Vagina (tissue), 2 donors: Measurements from ENCODE around the gene LLGL1. TPM values are rescaled to one million over a fixed set of nuclear protein-coding genes. Genes with fewer than 3 reads are reported as not detected.

ENCODE experiments used
- DNase-seq, 2 donors: peaks; one replicate each; pipeline ENCODE4 v3.0.0-alpha.2; 2017; ENCODE audit errors: extremely low spot score in 2 of 2
- H3K27ac ChIP-seq: fragments of 200-600 bp; sonication (generic); one replicate; pipeline ENCODE4 v1.5.1; 2019
- H3K27me3 ChIP-seq: fragments of 200-600 bp; sonication (generic); one replicate; pipeline ENCODE4 v1.5.1; 2019
- H3K36me3 ChIP-seq, 2 donors: fragments of 200-600 bp; sonication (generic); one replicate each; pipeline ENCODE4 v1.5.1; 2017 to 2019
- H3K4me1 ChIP-seq: fragments of 200-600 bp; sonication (generic); one replicate; pipeline ENCODE4 v1.5.1; 2019
- H3K4me3 ChIP-seq, 2 donors: fragments of 200-600 bp; sonication (generic); 1 replicate in 1 of 2; 2 replicates in 1 of 2; pipeline ENCODE4 v1.5.1; 2016 to 2019
- H3K9me3 ChIP-seq: fragments of 200-600 bp; sonication (generic); one replicate; pipeline ENCODE4 v1.5.1; 2019
- POLR2A ChIP-seq, 2 donors: fragments of 450-650 bp; IDR thresholded peaks; one replicate each; pipeline ENCODE4 v1.6.1; 2017; ENCODE audit warnings: antibody characterized with exemption in 2 of 2, mild to moderate bottlenecking in 2 of 2, moderate library complexity in 2 of 2
- POLR2AphosphoS5 ChIP-seq, 2 donors: sonication (generic); formaldehyde crosslinking; IDR thresholded peaks; one replicate each; pipeline ENCODE4 v1.9.0; 2017; ENCODE audit warnings: antibody characterized with exemption in 2 of 2, mild to moderate bottlenecking in 2 of 2, low read depth in 1 of 2; ENCODE audit not compliant: insufficient read depth in 1 of 2
- intact Hi-C: fragments of 100-400 bp; cut with DNase I; formaldehyde crosslinking; loops from one replicate; pipeline ENCODE4 v1.15.1; 2023
- total RNA-seq: library from RNA; depleted of rRNA; stranded (reverse); fragments of >200 nt; gene quantifications from one replicate; pipeline ENCODE4 v1.2.3, GENCODE V29; 2016
- TF ChIP-seq, protein P1 (sequence below), 3 experiments: fragments of 450-650 bp in 2 of 3; fragments of 200-600 bp in 1 of 3; sonication (generic) in 1 of 3; IDR thresholded peaks; one replicate each; pipeline ENCODE4 v1.5.1; 2017 to 2019; ENCODE audit warnings: antibody characterized with exemption in 3 of 3, mild to moderate bottlenecking in 2 of 3, moderate library complexity in 2 of 3

The LLGL1 gene
- total RNA-seq, 1 donor from 2014 or later = 27.7 TPM

DNA sequence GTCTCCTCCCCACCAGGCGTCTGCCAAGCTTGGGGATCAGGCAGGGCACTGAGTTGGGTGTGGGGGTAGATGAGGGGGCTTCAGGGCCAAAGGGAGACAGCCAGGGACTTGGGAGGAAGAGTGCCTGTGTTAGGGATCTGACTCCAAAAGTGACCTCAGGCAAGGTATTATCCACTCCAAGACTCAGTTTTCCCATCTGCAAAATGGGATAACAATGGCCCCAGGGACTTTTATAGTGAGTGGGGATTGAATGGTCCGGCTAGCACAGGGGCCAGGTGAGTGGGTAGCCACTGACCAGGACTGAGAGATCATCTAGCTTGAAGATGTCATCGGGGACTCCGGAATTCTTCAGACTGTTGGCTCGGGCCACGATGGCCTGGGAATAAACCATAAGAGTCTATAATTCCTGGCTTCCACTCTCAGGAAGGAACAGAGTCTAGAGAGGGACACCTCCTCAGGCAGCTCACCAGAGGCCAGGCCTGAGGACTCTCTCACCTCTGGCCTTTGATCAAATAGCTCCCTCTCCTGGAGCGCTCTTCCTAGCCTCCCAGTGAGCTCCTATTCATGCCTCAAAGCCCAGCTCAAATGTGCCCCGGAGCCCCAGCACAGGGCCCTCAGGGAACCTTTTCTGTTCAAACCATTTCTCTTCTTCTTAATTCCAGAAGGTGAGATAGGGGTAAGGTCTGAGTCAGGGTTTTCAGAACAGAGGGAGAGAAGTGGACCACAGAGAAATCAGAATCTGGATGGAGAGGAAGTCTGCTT lies 29.6 kb downstream of the LLGL1 start:
- no peak for DNase-seq
- H3K27me3 ChIP-seq = no peaks in the 10 kb centered on the region
- H3K4me1 ChIP-seq = peaks cover 40% of the 10 kb centered on the region
- H3K36me3 ChIP-seq = peaks cover 0 to 68% of the 10 kb centered on the region in 2 donors
- TF ChIP-seq, protein P1, sequence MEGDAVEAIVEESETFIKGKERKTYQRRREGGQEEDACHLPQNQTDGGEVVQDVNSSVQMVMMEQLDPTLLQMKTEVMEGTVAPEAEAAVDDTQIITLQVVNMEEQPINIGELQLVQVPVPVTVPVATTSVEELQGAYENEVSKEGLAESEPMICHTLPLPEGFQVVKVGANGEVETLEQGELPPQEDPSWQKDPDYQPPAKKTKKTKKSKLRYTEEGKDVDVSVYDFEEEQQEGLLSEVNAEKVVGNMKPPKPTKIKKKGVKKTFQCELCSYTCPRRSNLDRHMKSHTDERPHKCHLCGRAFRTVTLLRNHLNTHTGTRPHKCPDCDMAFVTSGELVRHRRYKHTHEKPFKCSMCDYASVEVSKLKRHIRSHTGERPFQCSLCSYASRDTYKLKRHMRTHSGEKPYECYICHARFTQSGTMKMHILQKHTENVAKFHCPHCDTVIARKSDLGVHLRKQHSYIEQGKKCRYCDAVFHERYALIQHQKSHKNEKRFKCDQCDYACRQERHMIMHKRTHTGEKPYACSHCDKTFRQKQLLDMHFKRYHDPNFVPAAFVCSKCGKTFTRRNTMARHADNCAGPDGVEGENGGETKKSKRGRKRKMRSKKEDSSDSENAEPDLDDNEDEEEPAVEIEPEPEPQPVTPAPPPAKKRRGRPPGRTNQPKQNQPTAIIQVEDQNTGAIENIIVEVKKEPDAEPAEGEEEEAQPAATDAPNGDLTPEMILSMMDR (IDR thresholded peaks at IDR 0.05) = no peak
- TF ChIP-seq POLR2AphosphoS5 (IDR thresholded peaks at IDR 0.05; ENCODE audit: insufficient read depth in 1 of 2, low read depth in 1 of 2) = no peak
- no peak overlapping the region for H3K4me3 ChIP-seq
- intact Hi-C loops = no loop called here
- no peaks in the 10 kb centered on the region for H3K9me3 ChIP-seq
- no peak overlapping the region for H3K27ac ChIP-seq

DNA sequence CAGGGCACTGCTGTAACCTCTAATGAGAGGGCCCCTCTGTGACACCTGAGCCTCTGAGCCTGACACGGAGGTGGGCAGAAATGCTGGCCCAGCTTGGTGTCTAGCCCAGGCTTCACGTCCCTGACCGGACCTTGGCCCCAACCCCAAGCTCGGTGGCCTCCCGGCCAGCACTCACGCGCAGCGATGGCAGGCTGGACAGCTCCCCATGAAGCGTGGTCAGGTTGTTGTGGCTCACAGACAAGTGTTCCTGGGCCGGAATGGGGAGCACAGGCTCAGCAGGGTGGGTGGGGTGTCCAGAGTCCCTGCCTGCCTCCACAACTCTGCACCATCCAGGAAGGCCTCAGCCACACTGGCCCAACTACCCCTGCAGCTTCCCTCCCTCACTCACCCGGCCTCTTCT lies 30.9 kb downstream of the LLGL1 start:
- intact Hi-C loops = no loop called here
- Histone ChIP-seq H3K27me3 (no peaks in the 10 kb centered on the region), H3K4me3 (peak overlapping the region in 1 of 2 donors; percentile 94), H3K36me3 (peaks cover 0 to 55% of the 10 kb centered on the region in 2 donors), H3K27ac (no peak overlapping the region), H3K9me3 (no peaks in the 10 kb centered on the region), H3K4me1 (peaks cover 46% of the 10 kb centered on the region)
- TF ChIP-seq, protein P1 (IDR thresholded peaks at IDR 0.05) = no peak
- TF ChIP-seq POLR2A (IDR thresholded peaks at IDR 0.05) (no peak), POLR2AphosphoS5 (IDR thresholded peaks at IDR 0.05; ENCODE audit: insufficient read depth in 1 of 2, low read depth in 1 of 2) (no peak)
- no peak for DNase-seq

DNA sequence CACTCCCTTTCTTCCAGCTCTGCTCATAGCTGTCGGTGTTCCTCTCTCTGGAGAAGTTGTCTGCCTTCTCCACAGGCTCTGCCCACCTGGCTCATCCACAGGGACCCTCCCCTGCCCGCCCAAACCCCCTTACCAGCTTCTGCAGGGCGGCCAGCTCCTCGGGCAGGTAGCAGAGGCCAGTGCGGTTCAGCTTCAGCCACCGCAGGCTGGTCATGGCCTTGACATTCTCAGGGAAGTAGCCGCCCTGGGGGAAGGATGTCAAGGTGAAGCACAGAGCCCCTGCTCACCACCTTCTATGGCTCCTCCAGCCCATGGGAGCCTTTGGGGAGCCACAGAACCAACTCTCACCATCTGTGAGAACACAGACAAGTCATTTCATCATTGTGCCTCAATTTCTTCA lies 31.3 kb downstream of the LLGL1 start:
- no peak for TF ChIP-seq POLR2AphosphoS5 (IDR thresholded peaks at IDR 0.05; ENCODE audit: insufficient read depth in 1 of 2, low read depth in 1 of 2)
- no peak for TF ChIP-seq POLR2A (IDR thresholded peaks at IDR 0.05)
- TF ChIP-seq, protein P1 (IDR thresholded peaks at IDR 0.05) = no peak
- intact Hi-C loops = no loop called here
- Histone ChIP-seq H3K27me3 (no peaks in the 10 kb centered on the region), H3K36me3 (peaks cover 0 to 51% of the 10 kb centered on the region in 2 donors), H3K9me3 (no peaks in the 10 kb centered on the region), H3K4me3 (peak overlapping the region; percentile 85 to 94), H3K27ac (peak overlapping the region; percentile 90), H3K4me1 (peaks cover 51% of the 10 kb centered on the region)
- DNase-seq = no peak

DNA sequence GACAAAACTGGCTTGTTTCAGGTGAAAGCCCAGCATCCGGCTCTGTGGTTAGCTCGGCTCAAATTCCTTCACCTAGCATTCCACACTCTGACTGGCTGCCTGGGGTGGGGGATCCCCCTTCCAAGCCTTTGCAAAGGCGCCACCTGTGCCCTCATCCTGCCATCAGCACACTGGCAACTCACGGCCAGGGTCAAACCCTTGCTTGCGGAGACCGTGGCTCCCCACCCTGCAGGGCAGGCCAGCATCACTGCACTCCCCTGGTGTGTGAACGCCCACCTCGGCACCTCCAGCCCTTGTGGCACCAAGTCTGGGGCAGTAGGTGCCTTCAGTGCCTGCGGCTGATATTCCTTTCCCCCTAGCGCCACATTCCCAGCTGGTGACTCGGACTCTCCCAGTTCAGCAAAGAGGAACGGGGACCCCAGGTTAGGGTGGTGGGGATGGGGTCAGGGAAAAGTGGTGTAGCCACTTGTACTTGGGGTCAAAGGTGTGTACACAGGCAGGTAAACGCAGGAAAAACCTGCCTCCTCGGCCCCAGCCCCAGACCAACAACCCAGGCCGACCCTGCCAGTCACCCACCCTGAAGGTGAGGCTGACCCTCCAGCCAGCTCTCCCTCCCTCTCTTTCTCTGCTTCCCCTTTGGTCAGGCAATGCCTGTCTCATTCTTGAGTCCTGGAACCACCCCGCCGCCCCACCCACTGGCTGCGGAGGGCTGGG lies 32.0 kb downstream of the LLGL1 start:
- H3K4me3 ChIP-seq = peak overlapping the region; percentile 85 to 94
- intact Hi-C loops = no loop called here
- peak overlapping the region; percentile 90 for H3K27ac ChIP-seq
- DNase-seq = no peak
- TF ChIP-seq POLR2A (IDR thresholded peaks at IDR 0.05) (no peak), POLR2AphosphoS5 (IDR thresholded peaks at IDR 0.05; ENCODE audit: insufficient read depth in 1 of 2, low read depth in 1 of 2) (no peak)
- TF ChIP-seq, protein P1 (IDR thresholded peaks at IDR 0.05) = no peak
- peaks cover 57% of the 10 kb centered on the region for H3K4me1 ChIP-seq
- H3K36me3 ChIP-seq = peaks cover 0 to 45% of the 10 kb centered on the region in 2 donors
- H3K27me3 ChIP-seq = no peaks in the 10 kb centered on the region
- no peaks in the 10 kb centered on the region for H3K9me3 ChIP-seq

DNA sequence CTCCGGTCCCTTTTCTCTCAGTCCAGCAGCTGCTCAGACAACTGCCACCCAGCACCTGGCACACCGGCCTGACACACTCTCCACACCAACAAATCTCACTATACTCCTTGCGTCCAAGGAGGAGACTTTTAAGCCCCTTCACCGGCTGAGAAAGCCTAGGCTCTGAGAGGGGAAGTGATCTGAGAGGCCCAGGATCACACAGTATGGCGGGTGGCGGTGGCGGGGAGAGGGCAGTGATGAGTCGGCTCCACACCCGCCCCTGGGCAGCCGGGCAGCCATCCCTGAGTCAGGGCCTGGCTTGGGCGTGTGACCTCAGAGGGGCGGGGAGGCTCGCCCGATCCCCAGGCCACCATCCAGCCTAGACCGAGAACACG lies 32.5 kb downstream of the LLGL1 start:
- peak overlapping the region; percentile 90 for H3K27ac ChIP-seq
- peaks cover 0 to 42% of the 10 kb centered on the region in 2 donors for H3K36me3 ChIP-seq
- peak overlapping the region; percentile 85 to 94 for H3K4me3 ChIP-seq
- no peaks in the 10 kb centered on the region for H3K9me3 ChIP-seq
- intact Hi-C loops = no loop called here
- DNase-seq = no peak
- H3K4me1 ChIP-seq = peaks cover 62% of the 10 kb centered on the region
- no peaks in the 10 kb centered on the region for H3K27me3 ChIP-seq
- no peak for TF ChIP-seq POLR2AphosphoS5 (IDR thresholded peaks at IDR 0.05; ENCODE audit: insufficient read depth in 1 of 2, low read depth in 1 of 2)
- TF ChIP-seq, protein P1 (IDR thresholded peaks at IDR 0.05) = no peak
- TF ChIP-seq POLR2A (IDR thresholded peaks at IDR 0.05) = no peak
